Stimulated activated CD4-positive, alpha-beta T cell treated with anti-CD3 and anti-CD28 coated beads, Interleukin-1b, Interleukin-23, amount 100 ng/mL, for 4 hours (primary cell): Measurements from ENCODE around the gene SUSD3.
"Not testable (repeated sequence)": the region's sequence is repeated elsewhere in the genome, so short reads cannot be mapped to it uniquely, and the experiment has no call there.

Experiments used
- DNase-seq, 2 donors: peaks; one replicate each; pipeline ENCODE4 v3.0.0-alpha.2; 2020; ENCODE audit warnings: low read depth in 2 of 2

Gene SUSD3

DNA sequence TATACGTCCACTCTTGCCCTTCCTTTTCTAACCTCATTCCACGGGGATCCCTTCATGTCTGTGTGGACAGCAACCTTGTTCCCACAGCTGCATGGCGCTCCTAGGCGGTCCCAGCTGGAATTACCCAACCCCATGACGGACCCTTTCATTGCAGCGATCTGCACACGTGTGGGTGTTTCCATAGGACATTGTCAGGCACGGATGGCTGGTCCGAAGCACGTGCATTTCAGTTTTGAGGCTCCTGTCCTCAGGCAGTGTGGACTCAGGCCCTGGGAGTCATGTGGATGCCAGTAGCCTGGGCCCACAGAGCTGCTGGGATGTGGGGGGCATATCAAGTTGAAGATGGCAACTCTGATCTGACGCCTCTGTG, 52.5 kb downstream of the SUSD3 start:
- DNase-seq, result no peak

GRCh38 chr9:93111371-93112115, 53.0 kb downstream of the SUSD3 start:
- DNase-seq, result no peak

- DNase-seq, result no peak
Measured at GRCh38 chr9:93112116-93112863, 53.8 kb downstream of the SUSD3 start.

GRCh38 chr9:93112864-93113389, 54.4 kb downstream of the SUSD3 start:
- DNase-seq, result no peak

DNA sequence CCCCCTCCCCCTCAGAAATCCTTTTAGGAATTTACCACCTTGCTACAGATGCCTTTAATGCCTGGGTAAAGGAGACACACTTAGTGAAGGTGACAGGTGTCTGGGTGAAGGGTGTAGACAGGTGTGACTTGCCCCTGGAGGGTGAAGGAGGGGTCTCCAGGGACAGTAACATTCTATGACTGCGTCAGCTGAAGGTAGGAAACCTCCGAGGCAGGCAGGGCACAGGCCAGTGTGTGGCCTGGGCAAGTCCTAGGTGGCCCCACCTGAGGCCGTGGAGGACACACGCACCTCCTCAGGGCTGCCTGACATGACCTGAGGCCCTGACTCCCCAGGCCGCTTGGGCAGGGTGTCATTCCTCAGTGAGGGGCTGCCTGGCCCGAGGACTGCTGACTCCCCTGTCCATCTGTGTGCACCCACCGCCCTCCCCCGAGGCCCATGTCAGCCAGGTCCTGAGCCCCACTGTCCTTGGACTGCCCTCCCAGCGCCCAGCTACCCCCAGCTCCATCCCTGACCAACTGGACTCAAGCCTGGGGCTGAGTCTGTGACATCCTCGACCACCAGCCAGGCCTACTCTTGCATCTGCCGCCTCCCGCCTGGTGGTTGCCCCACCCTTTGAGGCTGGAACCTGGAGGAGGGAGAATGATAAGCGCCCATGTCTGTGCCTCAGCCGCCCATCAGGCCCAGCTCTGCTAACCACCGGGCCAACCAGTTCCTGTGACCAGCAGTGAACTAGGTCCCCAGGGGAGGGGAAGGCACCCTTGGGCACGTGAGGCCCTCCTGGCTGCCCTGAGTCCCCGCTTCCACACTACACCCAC, 55.9 kb downstream of the SUSD3 start:
- DNase-seq, result no peak

GRCh38 chr9:93114984-93115335, 56.5 kb downstream of the SUSD3 start:
- DNase-seq, result no peak

DNA sequence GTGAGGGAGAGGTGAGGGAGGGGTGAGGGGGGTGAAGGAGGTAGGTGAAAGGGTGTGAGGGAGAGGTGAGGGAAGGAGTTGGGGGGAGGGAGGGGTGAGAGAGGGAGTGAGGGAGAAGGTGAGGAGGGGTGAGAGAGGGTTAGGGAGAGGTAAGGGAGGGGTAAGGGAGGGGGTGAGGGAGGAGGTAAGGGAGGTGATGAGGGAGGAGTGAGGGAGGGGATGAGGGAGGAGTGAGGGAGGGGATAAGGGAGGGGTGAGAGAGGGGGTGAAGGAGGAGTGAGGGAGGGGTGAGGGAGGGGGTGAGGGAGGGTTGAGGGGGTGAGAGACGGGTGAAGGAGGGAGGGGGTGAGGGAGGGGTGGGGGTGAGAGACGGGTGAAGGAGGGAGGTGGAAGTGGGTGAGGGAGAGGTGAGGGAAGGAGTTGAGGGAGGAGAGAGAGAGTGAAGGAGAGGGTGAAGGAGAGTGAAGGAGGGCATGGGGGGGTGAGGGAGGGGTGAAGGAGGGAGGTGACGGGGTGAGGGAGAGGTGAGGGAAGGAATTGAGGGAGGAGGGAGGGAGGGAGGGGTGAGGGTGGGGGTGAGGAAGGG, 57.1 kb downstream of the SUSD3 start:
- DNase-seq, result no peak

DNA sequence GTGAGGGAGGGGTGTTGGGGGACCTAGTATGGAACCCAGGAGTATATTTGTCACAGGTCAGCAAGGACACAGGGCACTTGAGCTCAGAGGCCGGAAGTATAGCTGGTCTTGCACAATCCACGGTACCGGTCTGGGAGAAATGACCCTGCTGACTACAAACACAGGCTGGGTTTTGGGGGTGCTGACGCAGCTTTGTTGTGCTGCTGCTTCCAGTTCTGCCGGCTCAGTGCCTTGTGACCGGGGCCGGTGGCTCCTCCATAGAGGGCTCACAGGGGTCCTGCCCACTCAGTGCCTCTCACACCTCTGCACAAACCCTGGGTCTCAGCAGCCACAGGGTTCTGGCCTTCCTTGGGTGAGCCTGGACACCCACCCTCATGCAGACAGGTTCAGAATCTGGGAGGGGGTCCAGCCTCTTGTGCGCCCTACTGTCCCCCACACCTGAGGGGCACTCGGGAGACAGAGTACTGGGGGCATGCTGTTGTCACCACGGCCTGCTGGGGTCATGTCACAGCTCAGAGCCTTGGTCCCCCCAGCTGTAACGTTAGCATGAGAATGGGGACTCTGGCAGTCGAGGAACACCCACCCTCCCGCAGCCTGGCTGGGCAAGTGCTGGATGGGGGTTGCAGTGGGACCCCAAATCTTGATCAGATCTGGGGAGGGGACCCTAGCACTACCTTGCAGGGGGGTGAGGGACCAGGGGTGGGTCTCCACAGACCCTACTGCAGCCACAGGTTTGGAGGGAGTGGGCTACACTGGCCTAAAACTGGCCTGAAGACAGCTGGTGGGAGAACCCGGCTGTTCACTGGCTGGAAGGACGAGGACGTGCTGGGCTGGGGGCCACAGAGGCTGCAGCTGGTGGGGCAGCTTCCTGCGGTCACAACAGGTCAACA, 57.8 kb downstream of the SUSD3 start:
- DNase-seq, result no peak

DNA sequence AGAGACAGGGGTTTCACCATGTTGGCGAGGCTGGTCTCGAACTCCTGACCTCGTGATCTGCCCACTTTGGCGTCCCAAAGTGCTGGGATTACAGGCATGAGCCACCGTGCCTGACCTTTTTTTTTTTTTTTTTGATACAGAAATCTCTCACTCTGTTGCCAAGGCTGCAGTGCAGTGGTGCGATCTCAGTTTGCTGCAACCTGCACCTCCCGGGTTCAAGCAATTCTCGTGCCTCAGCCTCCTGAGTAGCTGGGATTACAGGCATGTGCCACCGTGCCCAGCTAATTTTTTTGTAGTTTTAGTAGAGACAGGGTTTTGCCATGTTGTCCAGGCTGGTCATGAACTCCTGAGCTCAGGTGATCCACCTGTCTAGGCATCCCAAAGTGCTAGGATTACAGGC, 59.0 kb downstream of the SUSD3 start:
- not testable (repeated sequence) for DNase-seq

DNA sequence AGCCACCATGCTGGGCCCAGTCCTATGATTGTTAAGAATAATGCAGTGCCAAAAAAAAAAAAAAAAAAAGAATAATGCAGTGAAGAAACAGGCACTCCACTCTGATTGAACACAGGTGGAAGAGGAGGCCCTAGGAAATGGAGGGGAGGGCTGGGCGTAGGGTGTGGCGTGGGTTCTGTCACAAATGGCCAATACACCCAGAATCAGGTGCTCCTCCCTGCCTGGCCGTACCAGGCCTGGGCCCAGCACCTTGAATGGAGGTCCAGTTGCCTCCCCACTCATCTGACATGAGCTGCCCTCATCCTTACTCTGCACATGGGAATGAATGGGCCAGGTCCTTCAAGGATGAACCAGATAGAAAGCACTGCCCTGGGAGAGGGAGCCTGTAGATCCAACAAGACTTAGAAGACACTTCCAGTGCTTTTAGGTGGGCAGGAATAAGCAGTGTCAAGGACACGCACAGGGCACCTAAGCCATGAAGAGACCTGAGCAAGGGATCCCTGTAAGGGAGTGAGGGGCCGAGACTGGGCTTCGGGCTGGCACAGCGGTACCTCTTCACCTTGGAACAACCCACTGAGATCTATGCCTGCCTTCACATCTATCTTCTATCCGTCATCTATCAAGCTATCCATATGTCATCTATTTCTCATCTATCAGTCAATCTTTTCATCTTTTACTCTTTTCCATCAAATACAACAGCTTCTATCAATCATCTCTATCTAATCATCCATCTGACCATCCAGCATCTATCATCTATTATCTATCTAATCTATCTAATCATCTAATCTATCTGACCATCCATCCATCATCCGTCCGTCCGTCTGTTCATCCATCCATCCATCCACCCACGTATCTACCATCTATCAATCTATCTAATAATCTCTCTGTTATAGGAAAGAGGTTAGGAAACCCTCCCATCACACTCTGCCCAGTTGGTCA, 59.7 kb downstream of the SUSD3 start:
- no peak for DNase-seq

DNA sequence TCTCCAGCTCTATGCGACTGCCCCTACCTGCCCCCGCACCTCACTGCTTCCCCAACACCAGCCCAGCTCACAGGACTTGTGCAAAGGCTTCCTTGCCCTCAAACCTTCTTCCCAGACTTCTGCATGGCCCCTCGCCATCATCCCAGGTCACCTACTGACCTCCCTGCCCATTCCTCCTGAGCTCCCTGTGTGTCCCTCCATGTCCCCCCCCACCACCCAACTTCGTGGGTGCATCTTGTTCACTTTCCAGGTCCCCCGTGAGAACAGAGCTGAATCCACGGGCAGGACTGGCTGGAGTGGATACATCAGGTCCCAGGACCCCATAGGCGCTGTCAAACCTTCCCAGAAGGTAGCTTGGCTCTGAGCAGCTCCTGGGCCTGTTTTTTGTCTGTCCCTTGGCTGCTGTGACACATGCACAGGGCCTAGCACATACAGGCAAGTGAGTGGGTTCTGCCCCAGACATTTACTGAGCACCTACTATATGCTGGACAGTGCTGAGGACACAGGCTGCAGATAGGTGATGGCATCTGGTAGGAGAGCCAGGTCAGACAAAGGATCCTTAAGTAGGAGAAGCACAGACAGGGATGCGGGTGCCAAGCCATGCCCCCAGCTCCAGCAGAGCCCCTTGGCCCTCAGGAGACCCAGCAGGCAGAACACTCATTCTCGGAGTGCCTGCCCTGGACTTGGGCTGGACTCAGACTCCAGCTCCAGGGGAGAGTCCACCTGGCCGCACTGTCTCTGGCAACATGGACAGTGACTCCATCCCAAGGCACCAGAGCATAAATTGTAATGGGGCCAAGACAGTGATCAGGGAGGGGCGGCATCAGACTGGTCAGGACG, 60.6 kb downstream of the SUSD3 start:
- DNase-seq, result no peak

GRCh38 chr9:93119703-93119952, 61.1 kb downstream of the SUSD3 start:
- no peak for DNase-seq

DNA sequence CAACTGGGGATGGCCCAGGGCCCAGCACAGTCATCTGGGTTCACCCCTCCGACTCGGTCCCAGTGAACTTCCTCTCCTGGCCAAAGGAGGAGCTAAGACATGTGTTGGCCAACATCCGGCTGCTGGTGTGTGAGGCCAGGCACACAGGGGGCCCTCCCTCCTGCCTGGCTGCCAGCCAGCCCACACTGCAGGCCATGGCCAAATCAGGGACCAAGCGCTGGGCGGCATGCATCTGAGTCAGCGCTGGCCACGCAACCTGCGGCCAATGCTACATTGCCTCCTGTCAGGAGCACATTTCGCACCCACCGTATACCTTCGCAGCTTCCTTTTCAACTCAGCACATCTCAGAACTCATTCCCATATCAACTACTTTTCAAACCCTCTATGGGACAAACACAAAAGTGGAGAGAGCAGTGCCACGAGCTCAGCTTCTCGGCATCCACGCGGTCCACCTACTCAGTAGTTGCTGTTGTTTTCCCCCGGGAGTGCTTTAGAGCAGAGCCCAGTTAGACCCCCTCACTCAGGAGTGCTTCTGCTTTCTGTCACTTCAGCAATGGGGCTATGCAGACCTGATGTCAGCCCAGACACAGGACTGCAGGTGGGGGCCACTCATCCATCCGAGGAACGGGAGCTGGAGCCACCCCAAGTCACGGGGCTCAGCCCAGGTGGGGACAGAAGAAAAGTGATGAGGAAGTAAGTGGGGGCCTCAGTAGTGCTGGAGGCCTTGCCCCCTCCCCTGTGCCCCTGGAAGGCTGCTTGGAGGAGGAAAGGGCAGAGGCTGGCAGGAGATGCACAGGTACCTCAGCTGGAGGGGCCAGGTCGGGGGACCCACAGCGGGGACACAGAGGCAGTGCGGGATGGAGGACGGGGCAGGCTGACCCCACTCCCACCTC, 61.7 kb downstream of the SUSD3 start:
- DNase-seq, result no peak

- no peak for DNase-seq
Measured at GRCh38 chr9:93120846-93121315, 62.4 kb downstream of the SUSD3 start.

DNA sequence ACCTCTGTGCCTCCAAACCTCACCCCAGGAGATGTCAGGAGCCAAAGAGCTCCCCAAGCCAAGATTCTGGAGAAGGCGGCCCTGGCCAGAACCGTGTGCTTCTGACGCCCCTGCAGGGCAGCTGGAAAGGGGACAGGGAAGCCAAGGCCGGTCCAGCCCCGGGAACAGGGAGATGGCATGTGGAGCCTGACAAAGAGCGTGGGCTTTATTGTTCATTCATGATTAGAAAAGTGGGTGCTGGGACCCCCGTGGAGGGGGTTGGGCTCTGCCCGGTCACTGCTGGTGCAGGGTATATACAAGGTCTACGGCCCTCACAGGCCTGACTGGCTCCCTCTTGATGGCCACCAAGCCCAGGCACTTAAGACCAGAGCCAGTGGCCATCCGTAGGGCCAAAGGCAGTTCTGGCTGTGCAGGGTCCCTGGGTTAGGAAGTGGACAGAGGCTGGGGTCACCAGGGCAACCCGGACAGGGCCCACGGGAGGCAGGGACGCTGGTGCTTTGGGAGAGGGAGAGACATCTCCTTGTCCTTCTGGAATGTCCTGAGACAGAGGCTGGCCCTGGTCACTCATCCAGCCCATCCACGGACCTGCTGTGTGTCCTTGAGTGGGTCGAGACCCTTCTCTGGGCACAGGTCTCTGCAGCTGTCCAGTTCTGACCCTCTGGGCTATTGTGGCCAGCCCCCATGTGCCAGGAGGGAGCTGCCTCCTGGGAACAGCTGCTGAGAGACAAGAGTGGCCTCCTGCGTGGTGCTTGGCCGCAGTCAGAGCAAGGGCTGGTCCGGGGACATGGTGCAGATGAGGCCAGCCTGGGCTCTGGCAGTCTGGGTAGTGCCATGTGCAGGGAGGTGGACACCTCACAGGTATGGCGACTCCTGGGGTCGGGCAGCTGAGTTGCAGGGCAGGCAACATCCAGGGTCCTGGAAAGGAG, 63.1 kb downstream of the SUSD3 start:
- no peak for DNase-seq

DNA sequence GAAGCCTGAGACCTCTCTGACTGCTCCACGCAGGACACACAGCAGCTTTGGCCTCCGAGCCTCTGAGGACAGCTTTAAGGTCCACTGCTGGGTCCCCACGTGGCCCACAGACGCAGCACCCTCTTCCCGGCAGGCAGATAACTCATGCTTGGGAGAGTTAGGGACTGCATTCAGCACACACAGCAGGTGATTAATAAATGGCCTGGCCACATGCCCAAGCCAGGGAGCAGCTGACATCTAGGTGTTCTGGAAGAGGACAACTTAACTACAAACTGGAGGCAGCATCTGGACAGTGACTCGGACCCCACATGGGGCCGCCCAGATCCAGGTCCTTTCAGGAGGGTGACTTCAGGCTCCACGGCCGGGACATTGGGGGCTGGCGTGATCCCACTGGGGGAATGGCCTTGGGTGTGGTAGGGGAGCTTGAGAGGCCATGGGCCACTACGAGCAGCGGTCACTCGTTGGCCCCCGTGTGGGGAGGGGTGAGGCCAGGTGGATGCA, 64.3 kb downstream of the SUSD3 start:
- no peak for DNase-seq
